NB4 (cell line): ENCODE results near the gene CTNNA3.

ENCODE experiments used
- POLR2A ChIP-seq: IDR thresholded peaks from 2 replicates; pipeline ENCODE4 v1.6.1; 2011; ENCODE audit warnings: mild to moderate bottlenecking; ENCODE audit not compliant: insufficient read length; ENCODE audit errors: extremely low read depth
- TF ChIP-seq, protein P1 (sequence below): IDR thresholded peaks from one replicate; pipeline ENCODE4 v1.5.1; 2012; ENCODE audit warnings: low read depth, low read length
- TF ChIP-seq, protein P2 (sequence below): IDR thresholded peaks from 2 replicates; pipeline ENCODE4 v1.6.1; 2011; ENCODE audit warnings: low read depth, low read length

DNA sequence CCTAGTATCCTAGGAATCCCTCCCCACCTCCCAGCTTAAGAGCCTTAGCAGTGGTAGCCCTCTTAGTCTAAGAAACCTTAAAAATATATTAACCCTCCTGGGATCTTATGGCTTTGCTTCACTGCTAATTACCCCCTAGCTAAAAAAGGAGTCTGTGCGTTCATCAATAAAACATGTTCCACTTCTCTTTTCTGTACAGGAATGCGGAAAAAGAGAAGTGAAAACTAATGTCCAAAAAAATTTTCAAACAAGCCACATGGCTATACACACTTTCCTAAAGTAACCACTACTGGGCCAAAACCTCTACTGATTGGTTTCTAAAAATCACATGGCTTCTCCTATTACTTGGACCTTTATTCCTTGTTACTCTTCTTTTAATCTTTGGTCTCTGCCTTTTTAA is 1437.3 kb downstream of the CTNNA3 start:
- TF ChIP-seq, protein P1, sequence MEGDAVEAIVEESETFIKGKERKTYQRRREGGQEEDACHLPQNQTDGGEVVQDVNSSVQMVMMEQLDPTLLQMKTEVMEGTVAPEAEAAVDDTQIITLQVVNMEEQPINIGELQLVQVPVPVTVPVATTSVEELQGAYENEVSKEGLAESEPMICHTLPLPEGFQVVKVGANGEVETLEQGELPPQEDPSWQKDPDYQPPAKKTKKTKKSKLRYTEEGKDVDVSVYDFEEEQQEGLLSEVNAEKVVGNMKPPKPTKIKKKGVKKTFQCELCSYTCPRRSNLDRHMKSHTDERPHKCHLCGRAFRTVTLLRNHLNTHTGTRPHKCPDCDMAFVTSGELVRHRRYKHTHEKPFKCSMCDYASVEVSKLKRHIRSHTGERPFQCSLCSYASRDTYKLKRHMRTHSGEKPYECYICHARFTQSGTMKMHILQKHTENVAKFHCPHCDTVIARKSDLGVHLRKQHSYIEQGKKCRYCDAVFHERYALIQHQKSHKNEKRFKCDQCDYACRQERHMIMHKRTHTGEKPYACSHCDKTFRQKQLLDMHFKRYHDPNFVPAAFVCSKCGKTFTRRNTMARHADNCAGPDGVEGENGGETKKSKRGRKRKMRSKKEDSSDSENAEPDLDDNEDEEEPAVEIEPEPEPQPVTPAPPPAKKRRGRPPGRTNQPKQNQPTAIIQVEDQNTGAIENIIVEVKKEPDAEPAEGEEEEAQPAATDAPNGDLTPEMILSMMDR = no peak
- TF ChIP-seq, protein P2, sequence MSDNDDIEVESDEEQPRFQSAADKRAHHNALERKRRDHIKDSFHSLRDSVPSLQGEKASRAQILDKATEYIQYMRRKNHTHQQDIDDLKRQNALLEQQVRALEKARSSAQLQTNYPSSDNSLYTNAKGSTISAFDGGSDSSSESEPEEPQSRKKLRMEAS = no peak
- TF ChIP-seq POLR2A = no peak
